OCI-LY1 (cell line): ENCODE measurements around the gene METAP1.

ENCODE experiments used
- H2AFZ ChIP-seq: fragments of 200-600 bp; sonication (generic), shearing (Covaris generic); 2 replicates; pipeline ENCODE4 v1.6.0; 2014; ENCODE audit warnings: antibody characterized with exemption, mild to moderate bottlenecking, low read length
- H3F3A ChIP-seq: fragments of 200-600 bp; sonication (generic), shearing (Covaris generic); 2 replicates; pipeline ENCODE4 v1.6.0; 2014; ENCODE audit warnings: mild to moderate bottlenecking, antibody characterized with exemption, low read length, moderate library complexity; ENCODE audit not compliant: insufficient read depth
- H3K27ac ChIP-seq: fragments of 200-600 bp; sonication (generic); 2 replicates; pipeline ENCODE4 v1.5.1; 2014; ENCODE audit warnings: low read length, mixed run types, mild to moderate bottlenecking, low read depth; ENCODE audit not compliant: poor library complexity, severe bottlenecking
- H3K27me3 ChIP-seq: fragments of 200-600 bp; sonication (generic); 2 replicates; pipeline ENCODE4 v1.6.0; 2014; ENCODE audit warnings: antibody characterized with exemption, mild to moderate bottlenecking, low read length, moderate library complexity; ENCODE audit not compliant: insufficient read depth
- H3K36me3 ChIP-seq: fragments of 200-600 bp; sonication (generic); 2 replicates; pipeline ENCODE4 v1.6.1; 2014; ENCODE audit warnings: mild to moderate bottlenecking, antibody characterized with exemption, low read length, moderate library complexity, mixed read lengths; ENCODE audit not compliant: insufficient read depth
- H3K4me1 ChIP-seq: fragments of 200-600 bp; sonication (generic); 2 replicates; pipeline ENCODE4 v1.5.1; 2014; ENCODE audit warnings: mild to moderate bottlenecking, low read length, moderate library complexity; ENCODE audit not compliant: insufficient read depth, severe bottlenecking
- H3K4me2 ChIP-seq: fragments of 200-600 bp; sonication (generic), shearing (Covaris generic); 2 replicates; pipeline ENCODE4 v1.6.1; 2014; ENCODE audit warnings: low read length
- H3K4me3 ChIP-seq: fragments of 200-600 bp; sonication (generic); 2 replicates; pipeline ENCODE4 v1.5.1; 2014; ENCODE audit warnings: low read length, low read depth, mild to moderate bottlenecking, mixed read lengths; ENCODE audit not compliant: poor library complexity, severe bottlenecking
- H3K79me2 ChIP-seq: fragments of 200-600 bp; shearing (Covaris generic); 2 replicates; pipeline ENCODE4 v1.6.1; 2016; ENCODE audit warnings: mixed run types, low read length, mixed read lengths; ENCODE audit not compliant: insufficient read depth
- H3K9ac ChIP-seq: fragments of 200-600 bp; sonication (generic), shearing (Covaris generic); 2 replicates; pipeline ENCODE4 v1.6.1; 2014; ENCODE audit warnings: mild to moderate bottlenecking, low read length, mixed read lengths
- H3K9me2 ChIP-seq: fragments of 200-600 bp; sonication (generic), shearing (Covaris generic); 2 replicates; pipeline ENCODE4 v1.6.1; 2014; ENCODE audit warnings: low read depth, mild to moderate bottlenecking, low read length, mixed read lengths
- H3K9me3 ChIP-seq: fragments of 200-600 bp; shearing (Covaris generic); 2 replicates; pipeline ENCODE4 v1.6.1; 2014; ENCODE audit warnings: low read length, mixed read lengths
- H4K20me1 ChIP-seq: fragments of 200-600 bp; sonication (generic), shearing (Covaris generic); 2 replicates; pipeline ENCODE4 v1.6.0; 2016; ENCODE audit warnings: mild to moderate bottlenecking, low read length; ENCODE audit not compliant: insufficient read depth
- EZH2 ChIP-seq: fragments of 200-600 bp; sonication (generic), shearing (Covaris generic); IDR thresholded peaks from 2 replicates; pipeline ENCODE4 v1.8.0; 2017; ENCODE audit warnings: borderline replicate concordance, mixed run types, mild to moderate bottlenecking, antibody characterized with exemption, low read length, moderate library complexity, mixed read lengths
- TF ChIP-seq, protein P1 (sequence below): fragments of 200-600 bp; sonication (generic), shearing (Covaris generic); IDR thresholded peaks from 2 replicates; pipeline ENCODE4 v1.5.1; 2017; ENCODE audit warnings: mild to moderate bottlenecking, antibody characterized with exemption, low read length, moderate library complexity, mixed read lengths

The METAP1 gene

DNA sequence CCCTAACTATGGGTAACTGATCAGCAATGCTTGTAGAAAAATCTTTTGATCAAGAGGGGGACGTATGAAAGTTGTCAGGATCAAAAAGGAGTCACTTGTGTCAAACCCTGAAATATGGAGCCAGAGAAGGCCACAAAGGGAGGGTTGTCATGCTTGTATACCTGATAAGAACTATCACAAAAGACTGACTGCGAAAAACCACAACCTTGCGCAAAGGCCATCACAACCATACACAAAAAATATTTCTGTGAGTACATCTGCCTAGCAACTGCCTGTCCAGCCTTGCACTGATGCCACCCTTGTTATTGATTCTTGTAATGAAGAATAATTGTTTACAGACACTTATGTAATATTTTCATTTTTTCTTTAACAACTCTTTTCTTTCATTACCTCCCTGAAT is 43.8 kb upstream of the METAP1 start:
- Histone ChIP-seq H3K27me3 (no peaks in the 10 kb centered on the region), H2AFZ (no peak overlapping the region), H3K27ac (no peak overlapping the region), H3F3A (no peaks in the 10 kb centered on the region), H3K9me3 (no peaks in the 10 kb centered on the region), H3K4me1 (no peaks in the 10 kb centered on the region), H3K36me3 (no peaks in the 10 kb centered on the region), H3K4me3 (no peak overlapping the region), H3K9me2 (no peaks in the 10 kb centered on the region), H3K4me2 (no peak overlapping the region), H3K9ac (no peak overlapping the region), H4K20me1 (no peaks in the 10 kb centered on the region), H3K79me2 (no peaks in the 10 kb centered on the region)
- TF ChIP-seq EZH2: no peak
- TF ChIP-seq, protein P1, sequence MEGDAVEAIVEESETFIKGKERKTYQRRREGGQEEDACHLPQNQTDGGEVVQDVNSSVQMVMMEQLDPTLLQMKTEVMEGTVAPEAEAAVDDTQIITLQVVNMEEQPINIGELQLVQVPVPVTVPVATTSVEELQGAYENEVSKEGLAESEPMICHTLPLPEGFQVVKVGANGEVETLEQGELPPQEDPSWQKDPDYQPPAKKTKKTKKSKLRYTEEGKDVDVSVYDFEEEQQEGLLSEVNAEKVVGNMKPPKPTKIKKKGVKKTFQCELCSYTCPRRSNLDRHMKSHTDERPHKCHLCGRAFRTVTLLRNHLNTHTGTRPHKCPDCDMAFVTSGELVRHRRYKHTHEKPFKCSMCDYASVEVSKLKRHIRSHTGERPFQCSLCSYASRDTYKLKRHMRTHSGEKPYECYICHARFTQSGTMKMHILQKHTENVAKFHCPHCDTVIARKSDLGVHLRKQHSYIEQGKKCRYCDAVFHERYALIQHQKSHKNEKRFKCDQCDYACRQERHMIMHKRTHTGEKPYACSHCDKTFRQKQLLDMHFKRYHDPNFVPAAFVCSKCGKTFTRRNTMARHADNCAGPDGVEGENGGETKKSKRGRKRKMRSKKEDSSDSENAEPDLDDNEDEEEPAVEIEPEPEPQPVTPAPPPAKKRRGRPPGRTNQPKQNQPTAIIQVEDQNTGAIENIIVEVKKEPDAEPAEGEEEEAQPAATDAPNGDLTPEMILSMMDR: no peak

DNA sequence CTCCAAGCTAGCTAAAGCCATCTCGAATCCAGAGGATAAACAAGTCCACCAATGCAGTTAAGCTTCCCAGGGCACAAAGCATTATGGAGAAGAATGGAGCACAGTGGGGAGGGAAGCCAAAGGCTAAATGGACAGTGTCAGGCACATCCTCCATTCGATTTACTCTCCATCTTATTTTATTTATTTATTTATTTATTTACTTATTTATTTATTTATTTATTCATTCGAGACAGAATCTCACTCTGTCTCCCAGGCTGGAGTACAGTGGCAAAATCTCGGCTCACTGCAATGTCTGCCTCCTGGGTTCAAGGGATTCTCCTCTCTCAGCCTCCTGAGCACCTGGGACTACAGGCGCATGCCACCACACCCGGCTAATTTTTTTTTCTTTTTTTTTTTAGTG is 40.3 kb upstream of the METAP1 start:
- no peaks in the 10 kb centered on the region for H3K9me2 ChIP-seq
- peaks cover 4% of the 10 kb centered on the region; the same call in 1 of the 2 replicates for H3K27me3 ChIP-seq
- H3K79me2 ChIP-seq: no peaks in the 10 kb centered on the region
- no peak overlapping the region for H3K9ac ChIP-seq
- H3F3A ChIP-seq: no peaks in the 10 kb centered on the region
- no peak overlapping the region for H3K4me2 ChIP-seq
- TF ChIP-seq EZH2: no peak
- TF ChIP-seq, protein P1: no peak
- no peaks in the 10 kb centered on the region for H3K9me3 ChIP-seq
- no peak overlapping the region for H3K27ac ChIP-seq
- H3K4me3 ChIP-seq: no peak overlapping the region
- no peaks in the 10 kb centered on the region for H3K36me3 ChIP-seq
- no peaks in the 10 kb centered on the region for H3K4me1 ChIP-seq
- no peak overlapping the region for H2AFZ ChIP-seq
- no peaks in the 10 kb centered on the region for H4K20me1 ChIP-seq

DNA sequence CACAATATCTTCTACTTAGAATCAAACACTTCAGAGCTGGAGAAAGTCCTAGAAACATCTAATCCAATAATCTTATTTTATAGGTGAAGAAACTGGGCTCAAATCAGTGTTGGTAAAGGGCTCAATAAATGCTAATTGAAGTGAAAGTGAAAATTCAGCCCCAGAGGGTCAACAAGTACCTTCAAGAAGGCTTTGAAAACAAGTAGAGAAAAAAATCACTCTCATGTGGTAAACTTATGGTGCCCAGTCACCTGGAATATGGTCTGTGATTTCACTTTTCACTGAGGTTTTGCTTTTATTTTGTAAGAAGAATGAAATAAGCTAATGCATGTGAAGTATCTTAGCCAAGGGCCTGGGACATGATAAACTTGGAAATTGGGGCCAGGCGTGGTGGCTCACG is 37.5 kb upstream of the METAP1 start:
- H3K9me3 ChIP-seq: no peaks in the 10 kb centered on the region
- no peaks in the 10 kb centered on the region for H3K79me2 ChIP-seq
- H3K4me1 ChIP-seq: no peaks in the 10 kb centered on the region
- H2AFZ ChIP-seq: no peak overlapping the region
- H3F3A ChIP-seq: no peaks in the 10 kb centered on the region
- H3K9ac ChIP-seq: no peak overlapping the region
- no peak overlapping the region for H3K4me3 ChIP-seq
- H3K4me2 ChIP-seq: no peak overlapping the region
- no peak overlapping the region for H3K27ac ChIP-seq
- H3K36me3 ChIP-seq: no peaks in the 10 kb centered on the region
- peaks cover 4% of the 10 kb centered on the region; the same call in 1 of the 2 replicates for H3K27me3 ChIP-seq
- TF ChIP-seq, protein P1: no peak
- TF ChIP-seq EZH2: no peak
- no peaks in the 10 kb centered on the region for H3K9me2 ChIP-seq
- no peaks in the 10 kb centered on the region for H4K20me1 ChIP-seq
